ENCODE results near the gene PLD4. TPM values are rescaled to one million over a fixed set of nuclear protein-coding genes. Genes with fewer than 3 reads are reported as not detected.

The PLD4 gene
- total RNA-seq, 4 donors from 2014 or later, result under 0.01 to 1.3 TPM; not detected in 2

GRCh38 chr14:104955396-104955770, 30.7 kb downstream of the PLD4 start:
- no peak for TF ChIP-seq CTCF (IDR thresholded peaks at IDR 0.05; ENCODE audit: low read depth)

- no peak for TF ChIP-seq CTCF (IDR thresholded peaks at IDR 0.05; ENCODE audit: low read depth)
These were observed 31.7 kb downstream of the PLD4 start for GRCh38 chr14:104956290-104956890.

GRCh38 chr14:104957146-104958113, 32.8 kb downstream of the PLD4 start:
- TF ChIP-seq CTCF (IDR thresholded peaks at IDR 0.05; ENCODE audit: low read depth), result no peak

GRCh38 chr14:104964546-104964945, 39.9 kb downstream of the PLD4 start:
- TF ChIP-seq CTCF (IDR thresholded peaks at IDR 0.05; ENCODE audit: low read depth), result no peak

- no peak for TF ChIP-seq CTCF (IDR thresholded peaks at IDR 0.05; ENCODE audit: low read depth)
These were observed 41.0 kb downstream of the PLD4 start for GRCh38 chr14:104965561-104966231.

- no peak for TF ChIP-seq CTCF (IDR thresholded peaks at IDR 0.05; ENCODE audit: low read depth)
These were observed 41.7 kb downstream of the PLD4 start for GRCh38 chr14:104966261-104966865.

Data from subcutaneous adipose tissue (tissue), 4 donors.